Activated CD4-positive, alpha-beta T cell treated with anti-CD3 and anti-CD28 coated beads, Interleukin-2, amount 50 U/mL, for 16 hours (primary cell): Measurements from ENCODE around the gene SNX5.

Experiments used
- DNase-seq: peaks from one replicate; pipeline ENCODE4 v3.0.0-alpha.2; 2020

The SNX5 gene

DNA sequence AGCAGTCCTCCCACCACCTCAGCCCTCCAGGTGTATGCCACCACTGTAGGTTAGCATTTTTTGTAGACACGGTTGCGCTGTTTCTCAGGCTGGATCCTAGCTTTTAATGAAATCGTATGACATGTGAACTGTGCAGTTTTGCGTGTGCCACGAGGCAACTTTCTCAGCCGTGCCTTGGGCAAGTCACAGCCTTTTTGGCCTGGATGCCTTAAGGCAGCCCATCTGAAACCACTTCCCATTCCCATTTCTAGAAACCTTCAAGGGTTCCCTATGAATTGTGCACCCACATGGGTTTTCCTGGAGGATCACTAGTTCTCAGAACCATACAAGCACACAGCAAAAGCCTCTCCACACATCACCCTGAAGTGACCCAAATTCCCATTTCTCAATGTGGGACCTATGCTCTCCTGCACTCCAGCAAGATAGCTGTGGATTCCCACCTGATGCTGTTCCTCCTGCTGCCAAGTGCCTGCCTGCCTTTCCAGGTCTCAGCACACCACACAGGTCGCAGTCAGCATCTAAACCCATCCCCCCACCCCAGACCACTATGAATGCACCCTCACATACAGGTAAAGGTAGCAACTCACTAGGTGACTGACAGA lies 28.9 kb downstream of the SNX5 start:
- DNase-seq: no peak

DNA sequence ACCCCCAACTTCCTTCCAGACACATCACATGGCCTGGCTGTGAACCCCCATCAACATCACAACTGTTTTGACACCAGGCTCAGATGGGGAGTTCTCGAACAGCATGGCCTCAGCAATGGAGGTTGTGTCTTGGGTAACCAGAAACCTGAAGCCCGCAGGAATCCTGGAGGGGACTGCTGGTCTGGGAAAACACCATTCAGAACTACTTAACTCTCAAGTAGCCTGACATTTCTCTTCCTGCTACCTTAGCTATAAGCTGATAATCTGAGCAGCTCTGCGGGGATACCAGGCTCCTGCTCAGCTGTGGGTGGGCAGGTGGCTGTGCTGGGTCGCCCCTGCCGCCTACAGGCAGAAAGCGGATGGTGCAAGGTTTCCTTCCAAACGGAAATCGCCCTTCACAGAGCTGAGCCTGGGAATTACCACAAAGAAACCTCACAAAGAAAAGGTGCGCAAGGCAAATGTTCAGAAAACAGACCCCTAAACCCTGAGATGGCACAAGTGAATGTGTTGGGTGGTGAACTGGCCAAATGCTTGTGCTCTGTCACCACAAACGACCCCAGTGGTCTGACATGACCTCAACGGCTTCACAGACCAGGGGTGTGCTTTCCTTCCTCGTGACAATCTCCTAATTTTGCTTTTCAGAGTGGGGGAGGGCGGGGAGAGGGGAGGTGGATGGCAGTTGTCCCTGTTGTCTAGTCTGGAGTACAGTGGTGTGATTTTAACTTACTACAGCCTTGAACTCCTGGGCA lies 29.5 kb downstream of the SNX5 start:
- peak; percentile 64 for DNase-seq

DNA sequence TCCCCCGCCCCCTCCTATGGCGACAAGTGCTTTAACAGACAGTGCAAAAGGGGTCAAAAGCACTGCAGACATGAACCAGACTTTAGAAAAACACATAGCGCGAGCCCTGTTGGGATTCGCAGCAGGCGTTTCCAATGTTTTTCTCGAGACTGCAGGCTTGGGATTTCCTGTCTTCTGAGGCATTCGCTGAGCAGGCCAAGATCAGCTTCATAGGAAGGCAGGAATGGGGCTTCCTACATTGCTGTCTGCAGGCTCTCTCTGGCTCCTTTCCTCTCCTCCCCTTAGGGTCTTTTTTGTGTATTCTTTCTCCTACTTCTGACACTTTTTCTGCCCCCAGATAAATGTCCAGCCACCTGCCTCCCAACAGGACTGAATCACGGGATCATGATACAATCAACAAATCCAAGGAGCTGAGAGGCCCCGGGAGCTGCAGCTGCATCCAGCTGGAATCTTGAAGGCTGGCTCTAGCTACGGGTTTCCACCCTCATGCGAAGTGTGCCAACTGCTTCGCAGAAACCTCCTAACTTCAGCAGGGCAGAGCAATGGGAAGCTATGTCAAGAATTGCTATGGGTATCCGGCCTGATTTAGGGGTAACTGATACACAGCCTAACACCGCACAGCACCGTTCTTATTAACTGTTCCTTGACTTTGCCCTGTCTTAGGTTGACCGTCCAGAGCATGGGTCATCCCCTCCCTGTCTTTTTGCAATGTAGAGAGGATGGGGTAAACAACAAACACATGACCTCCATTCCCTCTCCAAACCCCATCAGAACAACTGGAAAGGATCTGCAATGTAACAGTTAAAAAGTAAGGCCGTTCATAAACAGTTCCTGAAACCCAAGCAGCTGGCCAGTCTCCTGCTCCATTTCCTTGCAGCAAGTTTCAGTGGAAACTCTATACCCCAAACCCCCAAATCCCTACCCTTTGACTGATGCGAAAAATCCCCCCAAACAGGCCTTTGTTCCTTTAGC lies 31.5 kb downstream of the SNX5 start:
- DNase-seq: no peak

DNA sequence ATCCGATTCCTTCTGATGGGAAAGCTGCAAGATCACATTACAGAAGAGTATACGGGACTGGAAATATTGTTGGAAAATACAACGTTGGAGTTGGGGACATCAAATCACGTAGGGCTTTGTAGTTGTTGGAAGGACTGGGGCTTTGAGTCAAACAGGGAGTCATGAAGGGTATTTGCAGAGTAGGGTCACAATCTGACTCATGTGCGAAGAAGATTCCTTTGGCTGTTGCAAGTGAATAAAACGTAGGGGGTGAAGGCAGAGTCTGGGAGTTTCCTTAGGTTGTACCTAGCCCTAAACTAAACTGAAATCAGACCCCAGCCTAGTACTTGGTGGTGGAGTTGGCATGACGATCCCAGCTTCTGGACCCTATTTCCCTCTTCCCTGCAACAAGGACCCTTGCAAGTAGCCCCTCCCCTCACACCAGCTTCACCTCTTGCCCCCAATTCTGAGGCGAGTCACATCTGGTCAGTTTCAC lies 32.3 kb downstream of the SNX5 start:
- DNase-seq: no peak

DNA sequence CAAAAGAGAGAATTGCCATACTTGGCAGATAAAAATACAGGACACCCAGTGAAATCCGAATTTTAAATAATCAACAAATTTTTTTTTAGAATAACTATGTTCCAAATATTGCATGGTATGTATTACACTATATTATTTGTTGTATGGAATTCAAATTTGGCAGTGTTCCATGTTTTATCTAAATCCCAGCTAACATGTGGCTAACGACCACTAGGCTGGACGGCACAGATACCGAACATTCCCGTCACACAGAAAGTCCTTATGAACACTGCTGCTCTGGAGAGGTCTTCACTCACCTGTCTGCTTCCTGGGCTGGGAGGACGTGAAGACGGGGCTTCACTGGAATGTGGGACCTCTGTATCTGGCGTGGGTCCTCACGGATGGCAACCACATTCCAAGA lies 32.8 kb downstream of the SNX5 start:
- DNase-seq: no peak

DNA sequence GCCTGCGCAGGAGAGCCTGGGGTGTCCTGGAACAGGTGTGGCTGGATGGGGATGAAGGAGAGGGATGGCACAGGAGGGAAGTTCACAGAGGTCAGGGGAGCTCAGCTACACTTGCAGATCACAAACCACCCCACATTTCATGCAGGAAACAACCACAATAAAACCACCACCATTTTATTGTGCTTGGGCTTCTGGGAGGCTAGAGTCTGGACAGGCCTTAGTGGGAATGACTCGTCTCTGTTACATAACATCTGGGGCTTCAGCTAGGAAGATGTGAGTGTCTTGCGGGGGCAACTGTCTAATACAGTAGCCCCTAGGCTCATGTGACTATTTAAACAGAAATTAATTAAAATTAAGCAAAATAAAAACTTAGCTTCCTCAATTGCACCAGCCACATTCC lies 33.4 kb downstream of the SNX5 start:
- DNase-seq: no peak

DNA sequence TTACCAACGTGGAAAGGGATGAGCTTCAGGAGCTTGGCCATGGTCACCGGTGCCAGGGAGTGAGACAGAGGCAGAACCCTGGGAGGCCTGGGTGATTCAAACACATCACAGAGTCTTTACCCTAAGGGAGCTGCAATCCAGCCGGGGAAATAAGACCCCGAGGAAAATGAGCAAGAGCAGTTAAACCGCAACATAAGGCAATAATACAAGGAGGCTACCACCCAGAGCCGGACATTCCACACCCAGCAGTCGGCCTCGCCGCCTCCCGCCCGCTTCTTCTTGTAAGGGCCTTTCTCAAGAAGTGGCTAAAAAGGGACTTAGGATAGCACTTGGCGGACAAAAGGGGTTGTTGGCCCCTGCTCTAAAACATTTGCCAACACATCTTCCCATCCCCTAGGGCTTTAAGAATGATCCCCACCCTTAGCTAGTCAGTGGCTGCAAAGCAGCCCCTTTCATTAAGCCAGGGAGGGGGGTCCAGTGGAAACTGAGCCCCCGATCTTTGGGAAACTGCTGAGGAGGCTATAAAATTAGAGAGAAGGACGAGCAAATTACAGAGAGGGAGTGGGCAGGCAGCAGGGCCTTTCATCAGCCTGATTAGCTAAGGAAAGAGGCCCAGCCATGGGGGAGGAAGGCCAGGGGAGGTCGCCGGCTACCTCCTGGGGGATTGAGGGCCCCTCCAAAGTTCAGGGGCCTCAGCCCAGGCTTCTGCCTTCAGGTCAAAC lies 34.3 kb downstream of the SNX5 start:
- no peak for DNase-seq

DNA sequence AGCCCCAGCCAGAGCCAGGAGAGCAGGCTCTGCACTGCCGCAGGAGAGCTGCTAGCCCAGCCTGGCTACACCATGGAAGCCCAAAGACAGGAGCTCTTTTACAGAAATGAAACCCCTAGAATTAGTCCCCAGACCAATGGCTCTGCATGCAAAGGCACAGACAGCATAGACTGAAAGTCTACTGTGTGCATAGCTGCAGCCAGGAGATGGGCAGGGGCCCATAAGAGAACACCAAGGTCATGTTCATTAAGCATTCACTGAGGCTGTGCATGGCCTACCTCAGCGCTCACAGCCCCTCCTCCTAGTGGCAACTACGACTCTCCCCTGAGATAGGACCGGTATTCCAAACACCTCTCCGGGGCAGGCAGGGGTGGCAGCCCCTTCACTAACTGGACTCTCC lies 34.9 kb downstream of the SNX5 start:
- DNase-seq: no peak

DNA sequence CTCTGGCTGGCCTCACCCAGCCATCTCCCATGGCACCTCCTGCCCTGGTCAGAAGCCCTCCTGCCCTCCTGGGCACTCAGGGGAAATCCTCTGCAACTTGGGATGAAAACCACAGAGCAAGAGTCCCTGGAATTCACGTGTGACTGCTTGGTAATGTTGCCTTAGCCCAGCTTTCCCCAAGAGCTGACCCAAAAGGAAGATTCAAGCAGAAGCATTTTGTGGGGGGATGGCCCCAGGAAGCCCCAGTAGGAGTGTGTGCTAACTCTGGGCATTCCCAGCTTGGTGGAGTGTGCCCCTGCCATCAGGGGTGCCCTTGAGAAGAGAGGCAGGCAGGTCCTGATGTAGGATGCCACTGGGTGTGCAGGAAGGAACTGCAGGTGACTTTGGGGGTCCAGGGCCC lies 35.5 kb downstream of the SNX5 start:
- DNase-seq: no peak

DNA sequence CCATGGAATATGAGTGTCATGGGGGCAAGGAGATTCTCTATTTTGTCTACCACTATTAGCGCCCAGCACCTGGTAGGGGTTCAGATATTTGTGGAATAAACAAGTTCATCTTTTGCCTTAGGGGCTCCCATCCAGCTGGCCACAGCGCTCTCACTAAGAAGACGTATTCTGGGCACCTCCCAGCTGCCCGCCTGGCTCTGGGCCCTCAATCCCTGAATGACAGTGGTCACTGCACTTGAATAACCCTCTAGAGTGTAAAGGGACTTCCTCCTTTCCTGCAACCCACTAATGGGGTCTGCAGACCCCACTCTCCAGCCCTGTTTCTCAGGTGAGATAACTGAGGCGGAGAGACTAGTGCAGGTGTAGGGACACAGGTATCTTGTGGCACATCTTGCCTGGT lies 36.2 kb downstream of the SNX5 start:
- DNase-seq: no peak

DNA sequence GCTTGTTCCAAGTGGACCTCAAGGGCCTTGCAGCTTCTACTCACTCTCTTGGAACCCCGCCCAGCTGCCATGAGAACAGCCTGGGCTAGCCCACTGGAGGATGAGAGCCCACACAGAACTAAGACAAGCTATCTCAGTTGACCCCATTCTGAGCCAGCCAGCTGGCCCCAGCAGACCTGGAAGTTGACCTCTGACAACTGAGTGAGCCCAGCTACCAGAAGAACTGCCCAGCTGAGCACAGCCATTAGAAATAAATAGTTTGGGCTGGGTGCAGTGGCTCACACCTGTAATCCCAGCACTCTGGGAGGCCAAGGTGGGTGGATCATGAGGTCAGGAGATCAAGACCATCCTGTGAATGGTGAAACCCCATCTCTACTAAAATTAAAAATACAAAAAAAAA lies 37.1 kb downstream of the SNX5 start:
- no peak for DNase-seq

DNA sequence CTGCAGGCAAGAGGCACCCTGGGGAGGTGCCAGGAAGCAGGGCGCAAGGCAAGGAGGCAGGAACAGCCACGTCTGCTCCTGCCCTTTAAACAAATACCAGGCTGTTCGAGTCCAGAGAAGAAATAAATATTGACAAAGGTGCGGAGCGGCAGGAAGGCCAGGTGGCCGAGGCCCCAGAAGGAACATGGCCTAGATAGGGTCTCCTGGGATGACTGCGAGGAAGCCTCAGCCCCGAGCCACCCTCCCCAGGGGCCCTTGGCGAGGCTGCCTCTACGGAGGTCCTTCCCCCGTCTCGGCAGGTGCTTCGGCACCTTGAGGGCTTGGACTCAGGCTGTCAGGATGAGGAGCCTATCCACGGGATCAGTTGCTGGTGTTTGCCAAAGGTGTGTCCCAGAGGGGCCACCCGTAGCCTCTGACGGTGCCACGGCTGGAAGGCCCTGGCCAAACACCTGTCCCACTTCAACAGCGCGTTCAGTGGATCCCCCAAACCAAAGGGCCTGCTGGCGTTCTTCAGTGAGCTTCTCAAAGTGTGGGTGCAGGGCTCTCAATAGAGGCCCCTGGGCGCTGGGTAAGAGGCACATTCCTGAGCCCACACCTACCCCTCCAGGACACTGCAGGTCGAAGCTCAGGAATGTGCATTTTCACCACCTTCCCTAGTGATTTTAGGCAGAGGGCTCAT lies 39.8 kb downstream of the SNX5 start:
- no peak for DNase-seq

DNA sequence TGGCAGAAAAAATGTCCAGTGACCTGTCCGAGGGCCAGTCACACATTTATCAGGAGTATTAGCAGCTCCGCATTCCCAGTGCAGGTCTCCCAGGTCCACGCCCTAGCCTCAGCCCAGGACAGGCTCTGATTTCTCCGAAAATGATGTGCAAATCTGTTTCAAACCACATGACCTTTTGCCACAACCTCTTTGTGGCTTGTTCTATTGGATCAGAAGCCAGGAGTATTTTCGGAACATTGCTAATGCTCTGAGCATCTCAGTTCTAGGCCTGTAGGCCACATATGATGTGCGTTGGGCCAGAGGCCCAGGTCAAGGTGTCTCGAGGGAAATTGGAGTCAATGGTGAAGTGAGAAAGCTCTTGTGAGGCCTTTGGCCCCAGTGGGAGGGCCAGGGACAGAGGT lies 40.4 kb downstream of the SNX5 start:
- DNase-seq: no peak

DNA sequence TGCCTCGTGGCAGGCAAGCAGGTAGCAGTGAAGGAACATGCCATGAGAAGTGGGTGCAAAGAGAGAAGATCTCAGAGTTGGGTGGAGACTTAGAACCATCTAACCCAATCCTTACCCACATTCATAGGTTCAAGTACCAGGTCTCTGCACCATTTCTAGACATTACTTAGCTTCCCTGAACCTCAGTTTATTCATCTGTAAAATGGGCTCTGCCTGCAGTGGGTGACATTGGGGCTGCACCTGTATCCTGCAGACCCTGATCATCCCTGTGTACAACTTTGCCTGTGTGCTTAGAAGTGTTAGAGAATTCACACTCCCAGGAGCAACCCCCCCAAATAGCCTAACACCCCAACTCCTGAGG lies 42.7 kb downstream of the SNX5 start:
- DNase-seq: no peak

DNA sequence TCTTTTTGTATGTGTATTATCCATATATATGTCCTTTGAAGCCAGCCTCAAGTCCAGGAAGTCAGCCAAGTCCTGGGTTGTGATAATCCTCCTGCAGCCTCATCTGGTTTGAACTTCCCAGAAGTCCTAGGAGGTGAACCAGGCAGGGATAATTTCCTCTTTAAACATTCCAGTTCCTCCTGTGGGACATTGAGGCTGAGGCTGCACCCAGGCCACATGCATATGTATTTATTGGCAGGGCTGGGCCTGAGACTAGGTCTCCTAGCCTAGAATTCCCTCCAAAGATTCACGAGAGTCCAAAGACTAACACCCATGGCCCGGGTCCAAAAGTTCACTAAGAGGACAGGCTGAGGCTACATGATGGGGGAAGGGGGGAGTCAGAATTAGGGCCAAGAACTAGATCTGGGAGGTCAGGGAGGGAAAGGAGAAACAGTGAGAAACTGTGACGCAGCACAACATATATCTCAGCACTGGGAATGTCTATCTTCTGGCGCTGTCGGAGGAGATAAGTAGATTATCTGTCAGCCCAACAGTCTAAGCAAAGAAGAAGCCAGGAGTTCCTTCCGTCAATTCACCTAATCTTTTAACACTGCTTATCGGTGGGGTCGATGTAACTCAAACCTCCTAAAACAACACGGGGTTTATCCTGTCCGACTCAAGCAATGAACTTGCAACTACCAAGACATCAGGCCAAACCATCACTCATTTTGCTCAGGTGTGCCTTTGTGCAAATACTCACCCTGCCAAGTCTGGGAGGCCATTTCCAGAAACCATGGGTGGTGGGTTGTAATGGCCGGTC lies 43.3 kb downstream of the SNX5 start:
- no peak for DNase-seq

DNA sequence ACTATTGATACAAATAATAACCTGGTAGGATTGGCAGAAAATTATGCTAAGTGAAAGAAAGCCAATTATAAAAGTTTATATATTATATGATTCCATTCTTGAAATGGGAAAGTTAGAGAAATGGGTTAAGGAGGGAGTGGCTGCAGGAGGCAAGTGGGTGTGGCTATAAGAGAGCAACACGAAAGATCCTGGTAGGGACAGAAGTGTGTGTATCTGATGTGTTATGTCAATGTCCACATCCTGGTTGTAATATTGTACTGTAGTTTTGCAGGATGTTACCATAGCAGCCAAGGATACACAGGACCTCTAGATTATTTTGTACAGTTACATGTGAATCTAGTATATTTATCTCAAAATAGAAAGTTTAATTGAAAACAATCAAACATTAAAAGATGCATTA lies 46.8 kb downstream of the SNX5 start:
- DNase-seq: no peak

DNA sequence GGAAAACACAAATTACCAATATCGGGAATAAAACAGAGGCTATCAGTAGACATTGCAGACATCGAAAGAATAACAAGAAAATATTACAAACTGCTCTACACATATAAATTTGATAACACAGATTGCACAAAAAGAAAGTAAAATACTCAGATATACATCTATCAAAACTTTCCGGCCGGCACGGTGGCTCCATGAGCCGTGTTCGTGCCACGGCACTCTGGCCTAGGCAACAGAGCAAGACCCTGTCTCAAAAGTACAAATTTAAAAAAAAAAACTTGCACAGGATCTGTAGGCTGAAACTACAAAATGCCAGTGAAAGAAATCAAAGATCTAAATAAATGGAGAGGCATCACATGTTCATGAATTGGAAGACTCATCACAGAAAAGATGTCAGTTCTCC lies 49.4 kb downstream of the SNX5 start:
- no peak for DNase-seq

DNA sequence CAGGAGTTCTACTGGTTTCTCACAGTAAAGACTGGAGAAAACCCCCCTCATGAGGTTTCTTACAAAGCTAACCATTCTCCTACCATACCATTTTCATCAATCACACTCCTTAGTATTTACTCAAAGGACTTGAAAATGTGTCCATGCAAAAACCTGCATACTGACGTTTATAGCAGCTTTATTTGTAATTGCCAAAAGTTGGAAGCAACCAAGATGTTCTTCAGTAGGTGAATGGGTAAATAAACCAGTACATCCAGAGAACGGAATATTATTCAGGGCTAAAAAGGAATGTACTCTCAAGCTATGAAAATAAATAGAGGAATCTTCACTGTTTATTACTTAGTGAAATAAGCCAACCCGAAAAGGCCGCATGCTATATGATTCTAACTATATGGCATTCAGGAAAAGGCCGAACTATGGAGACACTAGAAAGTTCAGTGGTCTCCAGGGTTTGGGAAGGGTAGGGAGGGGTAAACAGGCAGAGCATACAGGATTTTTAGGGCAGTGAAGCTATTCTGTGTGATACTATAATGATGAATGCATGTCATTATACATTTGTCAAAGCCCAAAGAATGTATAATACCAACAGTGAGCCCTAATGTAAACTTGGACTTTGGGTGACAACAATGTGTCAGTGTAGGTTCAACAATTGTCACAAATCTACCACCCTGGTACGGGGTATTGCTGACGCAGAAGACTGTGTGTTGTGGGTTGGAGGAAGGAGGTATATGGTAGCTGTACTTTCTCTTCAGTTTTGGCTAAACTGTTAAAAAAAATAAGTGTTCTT lies 50.6 kb downstream of the SNX5 start:
- DNase-seq: no peak

DNA sequence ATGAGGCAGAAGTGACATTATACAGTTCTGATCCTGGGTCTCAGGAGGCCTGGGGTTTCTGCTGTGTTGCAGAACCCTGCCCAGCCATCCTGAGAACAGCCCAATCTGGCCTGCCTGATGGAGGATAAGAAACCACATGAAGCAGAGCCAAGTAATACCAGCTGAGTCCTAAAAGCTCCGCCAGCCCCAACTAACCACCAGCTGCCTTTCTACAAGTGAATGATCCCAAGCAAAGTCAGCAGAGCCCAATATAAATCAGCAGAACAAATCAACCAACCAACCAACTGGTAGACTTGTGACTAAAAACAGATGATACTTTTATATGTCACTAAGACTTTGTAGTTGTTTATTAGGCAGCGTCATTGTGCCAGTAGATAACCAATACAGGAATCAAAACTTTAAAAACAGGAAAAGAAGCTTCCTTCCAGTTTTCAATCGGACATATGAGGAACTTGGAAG lies 52.1 kb downstream of the SNX5 start:
- DNase-seq: no peak

DNA sequence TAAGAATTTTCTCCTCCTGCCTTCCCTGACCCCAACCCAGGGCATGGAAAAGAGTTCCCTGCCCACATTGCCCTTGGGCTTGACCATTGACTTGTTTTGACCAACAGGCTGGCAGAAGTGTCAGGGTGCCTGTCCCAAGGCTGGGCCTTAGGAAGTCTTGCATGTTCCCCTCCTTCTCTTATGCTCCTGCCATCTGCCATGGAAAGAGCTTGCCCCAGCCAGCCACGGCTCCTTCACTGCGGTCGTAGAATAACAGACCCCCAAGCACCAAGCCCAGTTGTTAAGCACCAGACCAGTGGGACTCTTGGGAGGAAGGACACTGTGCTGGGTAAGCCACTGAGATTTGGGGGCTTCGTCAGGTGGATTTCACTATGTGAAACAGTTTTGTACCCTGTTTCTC lies 53.6 kb downstream of the SNX5 start:
- DNase-seq: no peak

DNA sequence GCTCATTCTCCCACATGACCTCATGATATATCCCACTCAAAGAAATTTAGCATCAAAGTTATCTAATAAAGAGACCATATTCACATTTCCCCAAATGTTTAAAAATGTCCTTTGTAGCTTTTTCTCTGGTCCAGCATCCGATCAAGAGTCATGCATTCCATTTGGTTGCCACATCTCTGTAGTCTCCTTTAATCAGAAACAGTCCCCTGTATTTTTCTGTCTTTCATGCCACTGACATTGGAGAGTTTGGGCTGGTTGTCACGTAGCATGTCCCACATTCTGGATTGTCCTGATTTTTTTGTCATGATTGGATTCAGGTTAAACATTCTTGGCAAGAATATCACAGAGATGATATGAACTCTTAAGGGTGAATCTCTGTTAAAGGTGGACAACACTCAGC lies 55.7 kb downstream of the SNX5 start:
- no peak for DNase-seq
